H9 (cell line): ENCODE results near the gene GIPC1. TPM values are rescaled to one million over a fixed set of nuclear protein-coding genes. Genes with fewer than 3 reads are reported as not detected.
A peak's percentile ranks its signal among the peaks of the same experiment; 100 is the strongest.

Source experiments
- DNase-seq: peaks from one replicate; pipeline ENCODE4 v3.0.0-alpha.2; 2017
- H2AFZ ChIP-seq: one replicate; pipeline ENCODE4 v1.6.1; 2013; ENCODE audit warnings: mild to moderate bottlenecking, low read length, control low read depth, moderate library complexity
- H2AK5ac ChIP-seq: 2 replicates; pipeline ENCODE4 v1.6.1; 2013; ENCODE audit warnings: low read length, control low read depth, mixed read lengths; ENCODE audit not compliant: insufficient read length
- H2BK120ac ChIP-seq: one replicate; pipeline ENCODE4 v1.6.1; 2013; ENCODE audit warnings: low read depth, mild to moderate bottlenecking, low read length, control low read depth, inconsistent platforms; ENCODE audit not compliant: poor library complexity, severe bottlenecking
- H2BK12ac ChIP-seq: 2 replicates; pipeline ENCODE4 v1.6.1; 2013; ENCODE audit warnings: low read length, control low read depth, mixed read lengths, low read depth; ENCODE audit not compliant: insufficient read length
- H2BK15ac ChIP-seq: 2 replicates; pipeline ENCODE4 v1.6.1; 2013; ENCODE audit warnings: low read depth, low read length, control low read depth
- H2BK20ac ChIP-seq: one replicate; pipeline ENCODE4 v1.6.1; 2013; ENCODE audit warnings: low read depth, mild to moderate bottlenecking, low read length, control low read depth, inconsistent platforms; ENCODE audit not compliant: poor library complexity, severe bottlenecking
- H2BK5ac ChIP-seq: 2 replicates; pipeline ENCODE4 v1.6.1; 2013; ENCODE audit warnings: low read length, control low read depth, mixed read lengths; ENCODE audit not compliant: insufficient read length
- H3K14ac ChIP-seq: 2 replicates; pipeline ENCODE4 v1.6.1; 2013; ENCODE audit warnings: low read length, control low read depth; ENCODE audit not compliant: insufficient read depth
- H3K18ac ChIP-seq: 2 replicates; pipeline ENCODE4 v1.6.1; 2013; ENCODE audit warnings: low read depth, mild to moderate bottlenecking, mixed read lengths, low read length, control low read depth; ENCODE audit not compliant: insufficient read length
- H3K23ac ChIP-seq: 2 replicates; pipeline ENCODE4 v1.6.1; 2013; ENCODE audit warnings: low read length, control low read depth, mixed read lengths, low read depth; ENCODE audit not compliant: insufficient read length
- H3K23me2 ChIP-seq: 2 replicates; pipeline ENCODE4 v1.6.1; 2013; ENCODE audit warnings: low read depth, mild to moderate bottlenecking, mixed read lengths, low read length, control low read depth; ENCODE audit not compliant: insufficient read length, poor library complexity, severe bottlenecking
- H3K27ac ChIP-seq: 2 replicates; pipeline ENCODE4 v1.5.1; 2013; ENCODE audit warnings: low read length, control low read depth, mixed read lengths, low read depth; ENCODE audit not compliant: insufficient read length
- H3K27me3 ChIP-seq: 2 replicates; pipeline ENCODE4 v1.6.1; 2013; ENCODE audit warnings: low read length, control low read depth, inconsistent platforms; ENCODE audit not compliant: insufficient read depth
- H3K4ac ChIP-seq: 2 replicates; pipeline ENCODE4 v1.6.1; 2013; ENCODE audit warnings: low read depth, mild to moderate bottlenecking, control low read depth, inconsistent platforms, low read length, moderate library complexity
- H3K4me1 ChIP-seq: 2 replicates; pipeline ENCODE4 v1.6.1; 2013; ENCODE audit warnings: low read length, control low read depth, inconsistent platforms; ENCODE audit not compliant: insufficient read depth
- H3K4me2 ChIP-seq: 2 replicates; pipeline ENCODE4 v1.6.1; 2013; ENCODE audit warnings: low read length, control low read depth, mixed read lengths; ENCODE audit not compliant: insufficient read length, insufficient read depth
- H3K56ac ChIP-seq: 2 replicates; pipeline ENCODE4 v1.6.1; 2013; ENCODE audit warnings: low read depth, mild to moderate bottlenecking, mixed read lengths, low read length, control low read depth; ENCODE audit not compliant: insufficient read length
- H3K79me1 ChIP-seq: 2 replicates; pipeline ENCODE4 v1.6.1; 2013; ENCODE audit warnings: low read depth, mild to moderate bottlenecking, moderate library complexity, low read length, control low read depth, inconsistent platforms; ENCODE audit not compliant: insufficient read depth, poor library complexity, severe bottlenecking
- H3K79me2 ChIP-seq: 2 replicates; pipeline ENCODE4 v1.6.1; 2013; ENCODE audit warnings: low read length, control low read depth, inconsistent platforms; ENCODE audit not compliant: insufficient read depth
- H3K9ac ChIP-seq: 2 replicates; pipeline ENCODE4 v1.6.1; 2013; ENCODE audit warnings: low read length, control low read depth, mixed read lengths; ENCODE audit not compliant: insufficient read length; ENCODE audit errors: extremely low read depth
- H3K9me3 ChIP-seq: one replicate; pipeline ENCODE4 v1.6.1; 2013; ENCODE audit warnings: low read depth, low read length, inconsistent platforms; ENCODE audit not compliant: control insufficient read depth
- H3T11ph ChIP-seq: one replicate; pipeline ENCODE4 v1.6.1; 2013; ENCODE audit warnings: mild to moderate bottlenecking, low read length, control low read depth, inconsistent platforms
- H4K20me1 ChIP-seq: one replicate; pipeline ENCODE4 v1.6.1; 2013; ENCODE audit not compliant: control insufficient read depth, insufficient read length, insufficient read depth
- H4K5ac ChIP-seq: 2 replicates; pipeline ENCODE4 v1.6.1; 2013; ENCODE audit warnings: low read depth, mild to moderate bottlenecking, mixed read lengths, low read length, control low read depth; ENCODE audit not compliant: insufficient read length
- H4K8ac ChIP-seq: replicated peaks from 2 replicates; pipeline ENCODE4 v1.6.1; 2013; ENCODE audit warnings: low read length, control low read depth, mixed read lengths, low read depth; ENCODE audit not compliant: insufficient read length
- H4K91ac ChIP-seq: 2 replicates; pipeline ENCODE4 v1.6.1; 2013; ENCODE audit warnings: low read depth, mild to moderate bottlenecking, moderate library complexity, mixed read lengths, low read length, control low read depth; ENCODE audit not compliant: insufficient read length
- H3K27ac Mint-ChIP-seq, 3 experiments: 2 replicates in 2 of 3; 3 replicates in 1 of 3; pipeline ENCODE4 v1.8.0; 2020 to 2021; ENCODE audit warnings: mixed read lengths in 3 of 3, mild to moderate bottlenecking in 1 of 3, moderate library complexity in 1 of 3
- H3K27me3 Mint-ChIP-seq: 2 replicates; pipeline ENCODE4 v1.8.0; 2021; ENCODE audit warnings: low read depth, mild to moderate bottlenecking, moderate library complexity, mixed read lengths
- H3K36me3 Mint-ChIP-seq, 3 experiments: 2 replicates in 2 of 3; 3 replicates in 1 of 3; pipeline ENCODE4 v1.8.0; 2020 to 2021; ENCODE audit warnings: low read depth in 3 of 3, mixed read lengths in 3 of 3; ENCODE audit not compliant: insufficient read depth in 1 of 3
- H3K4me1 Mint-ChIP-seq, 2 experiments: 2 replicates each; pipeline ENCODE4 v1.8.0; 2020; ENCODE audit warnings: mixed read lengths in 2 of 2
- H3K4me3 Mint-ChIP-seq, 2 experiments: 2 replicates in 1 of 2; 3 replicates in 1 of 2; pipeline ENCODE4 v1.8.0; 2020 to 2021; ENCODE audit warnings: mild to moderate bottlenecking in 2 of 2, mixed read lengths in 2 of 2, moderate library complexity in 1 of 2
- H3K9me3 Mint-ChIP-seq, 2 experiments: 2 replicates in 1 of 2; 3 replicates in 1 of 2; pipeline ENCODE4 v1.8.0; 2020; ENCODE audit warnings: mild to moderate bottlenecking in 2 of 2, mixed read lengths in 2 of 2, moderate library complexity in 1 of 2
- WGBS: extraction: QIAGEN DNeasy Blood & Tissue Kit; methylation state at CpG from one replicate; pipeline ENCODE4 v1.1.7; 2013; ENCODE audit warnings: missing lambda C conversion rate, low lambda C conversion rate, mixed read lengths; ENCODE audit not compliant: insufficient read length; ENCODE audit errors: extremely low coverage; 5-methylcytosine and 5-hydroxymethylcytosine counted together
- total RNA-seq: library from RNA; stranded (reverse); gene quantifications from 2 replicates; pipeline ENCODE4 v1.2.1, GENCODE V29; 2021
- TF ChIP-seq, protein P1 (sequence below): fragments of 200-600 bp; sonication (generic); conservative IDR thresholded peaks from 3 replicates; pipeline ENCODE4 v1.8.0; 2021; ENCODE audit warnings: antibody characterized with exemption, mild to moderate bottlenecking

The GIPC1 gene
- total RNA-seq, 1 experiment from 2014 or later, result 70.6 TPM

DNA sequence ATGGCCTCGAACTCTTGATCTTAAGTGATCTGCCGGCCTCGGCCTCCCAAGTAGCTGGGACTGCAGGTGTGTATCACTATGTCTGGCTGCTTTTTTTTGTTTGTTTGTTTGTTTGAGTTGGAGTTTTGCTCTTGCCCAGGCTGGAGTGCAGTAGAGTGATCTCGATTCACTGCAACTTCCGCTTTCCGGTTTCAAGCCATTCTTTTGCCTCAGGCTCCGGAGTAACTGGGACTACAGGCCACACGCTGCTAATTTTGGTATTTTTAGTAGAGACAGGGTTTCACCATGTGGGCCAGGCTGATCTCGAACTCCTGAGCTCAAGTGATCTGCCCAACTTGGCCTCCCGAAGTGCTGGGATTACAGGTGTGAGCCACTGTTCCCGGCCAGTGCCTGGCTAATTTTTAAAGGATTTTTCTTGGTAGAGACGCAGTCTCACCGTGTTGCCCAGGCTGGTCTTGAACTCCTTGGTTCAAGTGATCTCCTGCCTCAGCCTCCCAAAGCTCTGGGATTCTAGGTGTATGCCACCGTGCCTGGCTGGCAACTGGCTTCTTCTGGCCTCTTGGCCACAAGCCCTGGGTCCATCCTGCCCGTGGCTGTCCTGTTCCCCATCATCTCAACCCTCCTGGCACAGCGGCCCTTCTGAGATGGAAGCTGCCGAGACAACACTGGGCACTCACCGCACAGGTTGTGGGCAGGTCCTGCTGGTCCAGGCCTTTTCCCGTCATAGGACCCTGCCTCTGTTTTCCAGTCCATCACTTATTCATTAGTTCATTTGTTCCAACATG, 45.0 kb upstream of the GIPC1 start:
- WGBS, result no CpG with 5 or more reads among the region's 19 CpGs
- Mint-ChIP-seq H3K9me3 (no peaks in the 10 kb centered on the region; a peak in 1 of 5 replicates), H3K27me3 (no peaks in the 10 kb centered on the region), H3K36me3 (peaks cover 0 to 7% (median 5%) of the 10 kb centered on the region in 3 experiments; a peak in 2 of 7 replicates), H3K4me3 (no peak overlapping the region), H3K4me1 (peaks cover 9 to 14% of the 10 kb centered on the region in 2 experiments), H3K27ac (peak overlapping the region; percentile 41 to 85 (median 53); a peak in 4 of 7 replicates)
- H3K23me2 ChIP-seq, result peaks cover 3% of the 10 kb centered on the region
- H3T11ph ChIP-seq, result no peak overlapping the region
- peaks cover 5% of the 10 kb centered on the region; the same call in 1 of the 2 replicates for H3K79me2 ChIP-seq
- no peak overlapping the region for H3K27ac ChIP-seq
- no peak for DNase-seq
- TF ChIP-seq, protein P1, sequence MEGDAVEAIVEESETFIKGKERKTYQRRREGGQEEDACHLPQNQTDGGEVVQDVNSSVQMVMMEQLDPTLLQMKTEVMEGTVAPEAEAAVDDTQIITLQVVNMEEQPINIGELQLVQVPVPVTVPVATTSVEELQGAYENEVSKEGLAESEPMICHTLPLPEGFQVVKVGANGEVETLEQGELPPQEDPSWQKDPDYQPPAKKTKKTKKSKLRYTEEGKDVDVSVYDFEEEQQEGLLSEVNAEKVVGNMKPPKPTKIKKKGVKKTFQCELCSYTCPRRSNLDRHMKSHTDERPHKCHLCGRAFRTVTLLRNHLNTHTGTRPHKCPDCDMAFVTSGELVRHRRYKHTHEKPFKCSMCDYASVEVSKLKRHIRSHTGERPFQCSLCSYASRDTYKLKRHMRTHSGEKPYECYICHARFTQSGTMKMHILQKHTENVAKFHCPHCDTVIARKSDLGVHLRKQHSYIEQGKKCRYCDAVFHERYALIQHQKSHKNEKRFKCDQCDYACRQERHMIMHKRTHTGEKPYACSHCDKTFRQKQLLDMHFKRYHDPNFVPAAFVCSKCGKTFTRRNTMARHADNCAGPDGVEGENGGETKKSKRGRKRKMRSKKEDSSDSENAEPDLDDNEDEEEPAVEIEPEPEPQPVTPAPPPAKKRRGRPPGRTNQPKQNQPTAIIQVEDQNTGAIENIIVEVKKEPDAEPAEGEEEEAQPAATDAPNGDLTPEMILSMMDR, result no peak
- no peak overlapping the region for H2BK120ac ChIP-seq
- no peak overlapping the region for H3K14ac ChIP-seq
- H3K56ac ChIP-seq, result no peak overlapping the region
- no peak overlapping the region for H4K8ac ChIP-seq
- no peak overlapping the region for H3K4me2 ChIP-seq
- H2BK5ac ChIP-seq, result no peak overlapping the region
- no peaks in the 10 kb centered on the region for H3K9me3 ChIP-seq
- no peak overlapping the region for H2BK15ac ChIP-seq
- H3K18ac ChIP-seq, result no peak overlapping the region
- no peak overlapping the region for H3K4ac ChIP-seq
- no peak overlapping the region for H2AK5ac ChIP-seq
- no peaks in the 10 kb centered on the region for H4K20me1 ChIP-seq
- H3K79me1 ChIP-seq, result no peaks in the 10 kb centered on the region
- no peak overlapping the region for H4K5ac ChIP-seq
- no peaks in the 10 kb centered on the region for H3K27me3 ChIP-seq
- H3K9ac ChIP-seq, result no peak overlapping the region
- H2BK12ac ChIP-seq, result no peak overlapping the region
- no peaks in the 10 kb centered on the region; the same call in 1 of the 2 replicates for H3K4me1 ChIP-seq
- H2BK20ac ChIP-seq, result no peak overlapping the region
- H2AFZ ChIP-seq, result no peak overlapping the region
- H4K91ac ChIP-seq, result no peak overlapping the region
- no peak overlapping the region for H3K23ac ChIP-seq
